GM20431 (cell line): ENCODE results near the gene SRPK2.
"Not testable (repeated sequence)": the region's sequence is repeated elsewhere in the genome, so short reads cannot be mapped to it uniquely, and the experiment has no call there.

Experiments
- in situ Hi-C: fragments of 300-500 bp; cut with MseI, MboI; formaldehyde crosslinking; loops from one replicate; pipeline ENCODE4 v1.15.0; 2020; ENCODE audit warnings: low sequenced_read_pairs; ENCODE audit not compliant: unreplicated experiment

The SRPK2 gene

DNA sequence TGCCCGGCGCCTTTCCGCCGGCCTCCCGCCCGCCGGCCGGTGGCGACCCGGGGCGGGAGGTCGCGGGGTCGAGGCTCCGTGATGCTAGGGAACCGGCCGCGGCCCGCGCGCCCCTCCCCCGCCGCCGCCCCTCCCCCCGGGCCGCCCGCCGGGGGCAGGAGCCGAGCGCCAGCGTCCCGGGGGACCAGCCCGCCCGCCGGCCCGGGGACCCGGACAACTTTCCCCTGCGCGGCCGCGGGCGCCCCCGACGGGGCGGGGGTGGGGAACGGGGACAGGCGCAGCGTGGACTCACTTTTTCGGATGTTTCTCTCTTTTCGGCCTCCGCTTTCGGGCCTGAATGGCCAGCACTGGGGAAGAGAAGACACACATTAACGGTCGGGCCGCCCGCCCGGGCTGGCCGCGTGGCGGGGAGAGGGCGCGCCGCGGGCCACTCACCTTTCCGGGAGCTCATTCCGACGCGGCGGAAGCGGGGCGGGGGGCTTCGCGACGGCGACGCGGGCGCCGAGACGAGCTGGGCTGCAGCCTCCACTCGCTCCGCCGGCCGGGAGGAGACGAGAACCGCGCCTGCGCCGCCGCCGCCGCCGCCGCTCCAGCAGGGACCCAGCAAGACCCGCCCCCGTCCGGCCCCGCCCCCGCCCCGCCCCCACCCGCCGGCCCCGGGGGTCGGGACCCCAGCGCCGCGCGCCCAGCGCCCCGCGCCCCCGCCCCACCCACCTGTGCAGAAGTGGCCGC, at the start of gene SRPK2:
Gene SRPK2 (minus strand): TSS at position 566 of the 732 bp plus-strand sequence.
- in situ Hi-C loops = no loop called here

DNA sequence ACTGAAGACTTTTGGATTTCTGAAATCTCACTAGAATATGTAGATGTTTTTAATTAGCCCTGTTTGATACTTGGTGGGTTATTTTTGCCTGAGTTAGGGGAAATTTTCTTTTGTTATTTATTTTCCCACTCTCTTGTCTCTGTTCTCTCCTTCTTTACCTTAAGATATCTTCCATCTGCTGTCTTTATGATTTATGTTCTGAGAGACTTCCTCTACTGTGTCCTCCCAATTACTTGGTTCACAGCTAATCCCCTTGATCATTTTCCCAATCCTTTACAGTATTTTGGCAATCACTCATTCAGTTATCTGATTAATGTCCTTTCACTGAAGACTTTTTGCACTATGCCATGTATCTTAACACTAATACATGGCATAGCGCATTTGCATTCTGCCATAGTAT, 49.5 kb upstream of the SRPK2 start:
- in situ Hi-C loops = no loop called here

DNA sequence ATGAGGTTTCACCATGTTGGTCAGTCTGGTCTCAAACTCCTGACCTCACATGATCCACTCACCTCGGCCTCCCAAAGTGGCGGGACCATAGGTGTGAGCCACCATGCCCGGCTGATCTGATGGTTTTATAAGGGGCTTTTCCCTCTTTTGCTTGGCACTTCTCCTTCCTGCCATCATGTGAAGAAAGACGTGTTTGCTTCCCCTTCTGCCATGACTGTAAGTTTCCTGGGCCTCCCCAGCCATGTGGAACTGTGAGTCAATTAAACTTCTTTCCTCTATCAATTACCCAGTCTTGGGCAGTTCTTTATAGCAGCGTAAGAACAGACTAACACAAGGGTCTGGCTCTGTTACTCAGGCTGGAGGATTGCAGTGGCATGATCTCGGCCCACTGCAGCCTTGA, 48.6 kb upstream of the SRPK2 start:
- in situ Hi-C loops = not testable (repeated sequence)

DNA sequence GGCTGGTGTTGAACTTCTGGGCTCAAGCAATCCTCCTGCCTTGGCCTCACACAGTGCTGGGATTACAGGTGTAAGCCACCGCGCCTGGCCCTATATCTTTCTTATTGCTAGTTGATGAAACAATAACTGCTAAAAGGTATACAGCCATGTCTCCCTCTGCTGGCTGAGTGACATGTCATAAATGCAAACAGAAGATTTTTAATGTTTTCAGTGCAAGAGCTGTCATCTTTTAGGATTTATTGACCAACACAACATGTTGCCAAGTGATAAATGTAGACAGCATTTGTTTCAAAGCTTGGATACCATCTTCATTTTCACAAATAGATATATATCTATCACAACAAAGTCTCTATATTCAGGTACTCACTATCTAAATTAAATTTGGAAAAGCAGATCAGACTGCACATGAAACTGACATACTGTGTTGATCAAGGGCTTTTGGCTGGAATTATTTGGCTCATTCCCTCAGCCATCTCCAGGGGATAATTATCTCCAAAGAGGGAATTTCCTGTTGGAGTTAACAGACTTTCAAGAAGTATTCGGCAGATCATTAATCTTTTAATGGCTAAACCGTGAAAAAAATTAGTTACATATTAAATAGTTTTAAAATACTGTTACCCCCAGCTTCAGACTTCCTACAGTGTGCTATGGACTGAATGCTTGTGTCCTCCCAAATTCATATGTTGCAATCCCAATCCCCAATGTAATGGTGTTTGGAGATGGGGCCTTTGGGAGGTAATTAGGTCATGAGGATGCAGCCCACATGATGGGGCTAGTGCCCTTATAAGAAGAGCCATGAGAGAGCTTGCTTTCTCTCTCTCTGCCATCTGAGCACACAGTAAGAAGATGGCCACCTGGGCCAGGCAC, 41.3 kb upstream of the SRPK2 start:
- in situ Hi-C loops = no loop called here

DNA sequence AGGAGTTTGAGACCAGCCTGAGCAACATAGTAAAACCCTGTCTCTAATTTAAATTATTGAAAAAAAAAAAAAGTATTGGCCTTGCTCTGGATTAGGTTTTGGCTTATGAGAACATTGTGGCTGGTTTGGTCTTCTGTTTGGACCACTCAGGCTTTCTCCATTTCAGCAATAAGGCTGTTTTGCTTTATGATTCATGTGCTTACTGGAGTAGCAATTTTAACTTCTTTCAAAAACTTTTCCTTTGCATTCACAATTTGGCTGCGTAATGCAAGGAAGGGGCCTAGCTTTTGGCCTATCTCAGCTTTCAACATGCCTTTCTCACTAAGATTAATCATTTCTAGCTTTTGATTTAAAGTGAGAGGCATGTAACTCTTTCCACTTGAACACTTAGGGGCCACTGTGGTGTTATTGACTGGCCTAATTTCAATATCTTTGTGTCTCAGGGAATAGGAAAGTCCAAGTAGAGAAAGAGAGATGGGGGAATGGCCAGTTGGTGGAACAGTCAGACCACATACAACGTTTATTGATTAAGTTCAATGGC, 38.0 kb upstream of the SRPK2 start:
- in situ Hi-C loops = no loop called here

DNA sequence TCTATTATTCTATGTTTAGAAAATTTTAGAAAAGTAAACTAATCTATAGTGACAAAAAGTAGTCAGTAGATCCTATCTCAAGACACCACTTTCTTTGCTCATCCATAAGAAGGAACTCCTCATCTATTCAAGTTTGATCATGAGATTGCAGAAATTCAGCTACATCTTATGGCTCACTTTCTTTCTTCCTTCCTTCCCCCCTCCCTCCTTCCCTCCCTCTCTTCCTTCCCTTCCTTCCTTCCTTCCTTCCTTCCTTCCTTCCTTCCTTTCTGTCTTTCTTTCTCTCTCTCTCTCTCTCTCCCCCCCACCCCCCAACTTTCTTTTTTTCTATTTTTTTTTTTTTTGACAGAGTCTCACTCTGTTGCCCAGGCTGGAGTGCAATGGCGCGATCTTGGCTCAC, 35.3 kb upstream of the SRPK2 start:
- in situ Hi-C loops = no loop called here

DNA sequence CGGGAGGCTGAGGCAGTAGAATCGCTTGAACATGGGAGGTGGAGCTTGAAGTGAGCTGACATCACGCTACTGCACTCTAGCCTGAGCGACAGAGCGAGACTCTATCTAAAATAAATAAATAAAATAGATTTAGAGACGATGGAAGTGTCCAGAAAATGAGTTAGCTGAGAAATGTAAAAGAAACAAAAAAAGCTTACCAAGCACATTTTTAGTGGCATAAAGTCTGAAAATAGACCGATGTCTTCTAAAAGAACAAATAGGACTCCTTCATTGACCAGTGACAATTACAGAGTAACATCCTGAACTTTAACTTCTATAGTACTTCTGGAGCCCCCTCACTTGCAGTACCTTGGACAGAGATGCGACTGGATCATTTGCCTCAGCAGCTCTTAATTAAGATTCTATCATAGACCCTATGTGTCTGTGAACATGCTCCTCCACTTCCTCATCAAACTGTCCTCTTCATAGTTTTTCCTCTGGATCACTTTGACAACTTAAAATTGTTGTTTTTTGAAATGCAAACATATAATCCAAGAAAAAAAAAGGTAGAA, 25.2 kb upstream of the SRPK2 start:
- in situ Hi-C loops = no loop called here

DNA sequence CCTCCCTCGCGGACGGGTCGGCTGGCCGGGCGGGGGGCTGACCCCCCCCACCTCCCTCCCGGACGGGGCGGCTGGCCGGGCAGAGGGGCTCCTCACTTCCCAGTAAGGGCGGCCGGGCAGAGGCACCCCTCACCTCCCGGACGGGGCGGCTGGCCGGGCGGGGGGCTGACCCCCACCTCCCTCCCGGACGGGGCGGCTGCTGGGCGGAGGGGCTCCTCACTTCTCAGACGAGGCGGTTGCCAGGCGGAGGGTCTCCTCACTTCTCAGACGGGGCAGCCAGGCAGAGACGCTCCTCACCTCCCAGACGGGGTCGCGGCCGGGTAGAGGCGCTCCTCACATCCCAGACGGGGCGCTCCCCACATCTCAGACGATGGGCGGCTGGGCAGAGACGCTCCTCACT, 22.1 kb upstream of the SRPK2 start:
- in situ Hi-C loops = not testable (repeated sequence)

DNA sequence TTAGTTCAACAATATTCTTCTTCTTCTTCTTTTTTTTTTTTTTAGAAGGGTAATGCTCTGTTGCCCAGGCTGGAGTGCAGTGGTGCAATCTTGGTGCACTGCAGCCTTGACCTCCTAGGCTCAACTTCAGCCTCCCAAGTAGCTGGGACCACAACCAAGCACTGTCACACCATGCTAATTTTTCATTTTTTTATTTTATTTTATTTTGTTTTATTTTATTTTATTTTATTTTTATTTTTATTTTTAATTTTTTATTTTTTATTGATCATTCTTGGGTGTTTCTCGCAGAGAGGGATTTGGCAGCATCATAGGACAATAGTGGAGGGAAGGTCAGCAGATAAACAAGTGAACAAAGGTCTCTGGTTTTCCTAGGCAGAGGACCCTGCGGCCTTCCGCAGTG, 21.1 kb upstream of the SRPK2 start:
- in situ Hi-C loops = not testable (repeated sequence)

DNA sequence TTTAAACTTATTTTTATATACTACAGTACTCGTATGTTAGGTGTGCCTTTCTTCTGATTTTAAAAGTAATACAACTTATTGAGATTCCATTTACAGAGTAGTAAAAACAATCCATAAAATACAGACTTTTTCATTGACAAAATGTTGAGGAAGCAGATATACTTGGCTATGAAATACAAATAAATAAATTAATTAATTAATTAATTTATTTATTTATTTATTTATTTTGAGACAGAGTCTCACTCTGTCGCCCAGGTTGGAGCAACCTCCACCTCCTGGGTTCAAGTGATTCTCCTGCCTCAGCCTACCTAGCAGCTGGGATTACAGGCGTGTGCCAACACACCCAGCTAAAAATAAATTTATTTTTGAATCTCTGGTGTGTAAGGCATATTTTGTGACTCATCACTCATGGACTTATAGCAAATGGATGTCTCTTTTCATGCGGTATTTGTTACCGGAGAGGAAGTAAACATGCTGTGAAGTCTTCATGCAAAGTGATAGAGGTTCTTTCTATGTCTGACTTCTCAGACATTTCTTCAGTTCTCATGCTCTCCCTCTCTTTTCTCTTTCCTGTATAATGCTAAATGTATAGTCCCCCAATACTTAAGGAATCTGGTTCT, 20.2 kb upstream of the SRPK2 start:
- in situ Hi-C loops = no loop called here

DNA sequence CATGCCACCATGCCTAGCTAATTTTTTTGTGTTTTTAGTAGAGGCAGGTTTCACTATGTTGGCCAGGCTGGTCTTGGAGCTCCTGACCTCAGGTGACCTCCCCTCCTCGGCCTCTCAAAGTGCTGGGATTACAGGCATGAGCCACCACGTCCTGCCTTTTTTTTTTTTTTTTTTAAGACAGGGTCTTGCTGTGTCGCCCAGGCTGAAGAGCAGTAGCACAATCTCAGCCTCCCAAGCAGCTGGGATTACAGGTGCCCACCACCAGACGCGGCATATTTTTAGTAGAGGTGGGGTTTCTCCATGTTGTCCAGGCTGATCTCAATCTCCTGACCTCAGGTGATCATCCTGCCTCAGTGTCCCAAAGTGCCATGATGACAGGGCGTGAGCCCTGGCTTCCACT, 14.4 kb upstream of the SRPK2 start:
- in situ Hi-C loops = no loop called here

DNA sequence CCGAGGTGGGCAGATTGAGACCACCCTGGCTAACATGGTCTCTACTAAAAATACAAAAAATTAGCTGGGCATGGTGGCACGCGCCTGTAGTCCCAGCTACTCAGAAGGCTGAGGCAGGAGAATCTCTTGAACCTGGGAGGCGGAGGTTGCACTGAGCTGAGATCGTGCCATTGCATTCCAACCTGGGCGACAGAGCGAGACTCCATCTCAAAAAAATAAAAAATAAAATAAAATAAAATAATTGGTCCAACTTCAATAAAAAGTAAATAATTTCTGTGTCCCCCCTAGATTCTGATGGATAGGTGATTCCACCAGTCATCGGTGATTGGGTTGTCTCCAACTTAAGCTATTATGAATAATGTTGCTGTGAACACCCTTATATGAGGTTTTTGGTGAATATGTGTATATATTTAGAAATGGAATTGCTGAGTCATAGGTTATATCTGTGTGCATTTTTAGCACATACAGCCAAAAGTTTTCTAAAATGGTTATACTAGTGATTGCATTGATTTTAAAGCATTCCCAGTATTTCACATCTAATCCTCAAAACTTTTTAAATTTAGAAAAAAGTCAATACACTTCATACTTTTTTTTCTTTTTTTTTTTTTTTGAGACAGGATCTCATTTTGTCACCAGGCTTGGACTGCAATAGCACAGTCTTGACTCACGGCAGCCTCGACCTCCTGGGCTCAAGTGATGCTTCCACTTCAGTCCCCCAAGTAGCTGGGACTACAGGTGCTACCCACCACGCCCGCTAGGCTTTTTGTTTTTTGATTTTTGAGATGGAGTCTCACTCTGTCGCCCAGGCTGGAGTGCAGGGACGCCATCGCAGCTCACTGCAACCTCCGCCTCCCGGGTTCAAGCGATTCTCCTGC, 13.7 kb upstream of the SRPK2 start:
- in situ Hi-C loops = no loop called here

DNA sequence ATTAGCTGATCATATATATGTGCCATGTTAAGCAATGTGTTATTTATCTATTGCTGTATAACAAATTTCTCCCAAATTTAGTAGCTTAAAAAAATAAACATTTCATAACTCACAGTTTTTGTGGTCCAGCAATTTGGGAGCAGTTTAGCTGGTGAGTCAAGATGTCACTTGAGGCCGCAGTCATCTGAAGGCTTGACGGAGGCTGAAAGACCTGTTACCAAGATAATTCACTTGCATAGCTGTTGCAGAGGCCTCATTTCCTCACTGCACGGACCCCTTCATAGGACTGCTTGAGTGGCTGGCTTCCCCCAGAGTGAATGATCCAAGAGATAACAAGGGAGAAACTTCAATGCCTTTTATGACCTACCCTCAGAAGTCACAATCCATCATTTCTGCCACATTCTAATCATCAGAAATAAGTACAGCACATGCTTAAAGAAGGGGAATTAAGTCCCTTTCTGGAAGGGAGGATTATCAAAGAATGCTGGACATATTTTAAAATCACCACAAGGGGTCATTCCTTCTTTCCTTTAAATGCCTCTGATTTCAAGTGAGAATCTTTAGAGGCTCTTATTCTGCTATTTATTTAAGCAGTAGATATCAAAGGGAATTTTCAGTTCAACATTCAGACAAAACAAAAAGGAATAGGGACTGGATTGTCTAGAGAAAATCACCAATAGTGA, 10.5 kb upstream of the SRPK2 start:
- in situ Hi-C loops = no loop called here

DNA sequence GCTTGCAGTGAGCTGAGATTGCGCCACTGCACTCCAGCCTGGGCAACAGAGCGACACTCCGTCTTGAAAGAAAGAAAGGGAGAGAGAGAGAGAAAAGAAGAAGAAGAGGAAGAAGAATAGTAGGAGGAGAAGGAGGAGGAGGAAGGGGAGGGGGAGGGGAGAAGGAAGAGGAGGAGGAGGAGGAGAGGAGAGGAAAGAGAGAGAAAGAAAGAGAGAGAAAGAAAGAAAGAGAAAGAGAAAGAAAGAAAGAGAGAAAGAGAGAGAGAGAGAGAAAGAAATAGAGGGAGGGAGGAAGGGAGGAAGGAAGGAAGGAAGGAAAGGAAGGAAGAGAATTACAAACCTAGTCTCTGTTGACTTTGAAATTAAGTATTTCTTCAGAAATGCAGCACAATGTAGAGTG, 7.8 kb upstream of the SRPK2 start:
- in situ Hi-C loops = no loop called here

DNA sequence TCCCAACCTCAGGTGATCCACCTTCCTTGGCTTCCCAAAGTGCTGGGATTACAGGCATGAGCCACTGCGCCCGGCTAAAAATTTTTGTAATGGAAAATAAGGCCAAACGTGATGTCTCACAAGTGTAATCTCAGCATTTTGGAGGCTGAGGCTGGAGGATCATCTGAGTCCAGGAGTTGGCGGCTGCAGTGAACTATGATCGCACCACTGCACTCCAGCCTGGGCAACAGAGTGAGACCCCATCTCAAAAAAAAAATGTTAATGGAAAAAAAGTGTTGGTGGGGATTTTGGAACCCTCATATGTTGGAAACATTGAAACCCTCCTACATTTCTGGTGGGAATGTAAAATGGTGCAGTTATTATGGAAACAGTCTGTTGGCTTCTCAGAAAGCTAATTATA, 2.7 kb upstream of the SRPK2 start:
- in situ Hi-C loops = no loop called here

DNA sequence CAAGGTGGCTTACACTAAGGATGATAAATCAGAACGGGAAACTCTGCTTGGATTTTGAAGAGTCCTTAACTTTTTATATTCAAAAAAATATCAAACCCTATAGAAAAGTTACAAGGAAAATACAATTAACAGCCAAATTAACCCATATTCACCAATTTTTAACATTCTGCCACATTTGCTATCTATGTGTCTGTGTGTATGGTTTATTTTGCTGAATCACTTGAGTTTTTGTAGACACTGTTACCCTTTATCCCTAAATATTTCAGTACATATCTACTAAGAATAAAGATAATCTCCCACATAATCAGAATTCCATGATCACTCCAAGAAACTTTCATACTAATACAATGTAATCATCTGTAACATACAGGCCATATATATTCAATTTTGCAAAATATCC, 1.2 kb upstream of the SRPK2 start:
- in situ Hi-C loops = no loop called here

DNA sequence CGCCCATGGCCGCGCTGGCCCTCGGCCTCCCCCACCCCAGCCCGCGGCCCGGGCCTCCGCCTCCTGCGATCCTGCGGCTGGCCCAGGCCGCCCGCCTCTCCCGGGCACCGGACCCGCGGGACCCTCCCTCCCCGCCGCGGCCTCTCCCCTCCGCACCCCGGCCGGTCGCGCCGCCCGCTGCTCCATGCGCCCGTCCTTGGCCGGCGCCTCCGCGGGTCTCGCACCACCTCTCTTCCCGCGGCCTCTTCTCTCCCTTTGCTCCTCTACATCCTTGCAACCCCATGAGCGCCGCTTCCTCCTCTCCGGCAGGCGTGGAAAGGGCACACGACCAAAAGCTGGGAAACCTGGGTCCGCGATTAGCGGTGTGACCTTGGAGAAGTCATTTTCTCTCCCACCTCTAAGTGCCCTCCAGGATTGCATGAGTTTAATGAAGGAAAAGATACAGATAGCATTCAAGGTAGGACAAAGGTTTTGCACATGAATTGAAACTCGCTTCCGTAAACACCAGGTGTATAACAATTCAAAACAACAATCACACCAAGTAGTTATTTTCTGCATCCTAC, 448 bp upstream of the SRPK2 start:
- in situ Hi-C loops = no loop called here

DNA sequence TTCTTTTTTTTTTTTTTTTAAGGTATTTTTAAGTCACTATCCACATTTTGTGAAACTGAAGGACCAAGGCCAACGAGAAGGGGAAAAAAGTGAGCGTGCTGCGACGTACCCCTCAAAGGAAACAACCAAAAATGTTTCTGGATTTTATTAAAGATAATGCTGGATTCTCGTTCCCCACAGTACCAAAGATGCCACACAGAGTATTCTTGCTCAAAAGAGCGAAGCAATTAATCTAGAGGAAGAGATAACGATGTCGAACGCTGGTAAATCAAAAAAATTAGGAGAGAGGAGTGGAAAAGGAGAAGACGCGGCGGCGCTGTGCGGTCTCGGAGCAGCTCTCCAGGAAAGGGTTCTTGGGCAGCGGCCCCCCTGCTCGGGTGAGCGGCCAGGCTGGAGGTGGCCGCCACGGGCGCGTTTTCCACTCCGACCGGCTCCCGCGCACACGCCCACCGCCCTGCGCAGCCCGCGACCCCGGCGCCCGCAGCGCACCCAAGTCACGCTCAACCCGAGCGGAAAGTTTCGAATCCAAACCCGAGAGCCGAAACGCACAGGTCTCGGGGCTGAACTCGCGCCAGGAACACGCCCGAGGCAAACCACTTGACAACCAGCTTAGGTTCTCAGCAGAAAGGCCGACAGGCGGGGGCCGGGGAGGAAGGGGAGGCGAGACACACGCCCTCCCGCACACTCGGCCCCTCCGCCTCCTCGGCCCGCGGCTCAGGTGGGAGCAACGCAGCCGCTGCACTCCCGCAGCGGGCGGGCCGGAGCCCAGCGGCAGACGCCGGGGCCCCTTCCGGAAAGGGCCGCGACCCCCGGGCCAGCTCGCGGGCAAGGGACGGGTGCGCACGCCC, 989 bp downstream of the SRPK2 start:
- in situ Hi-C loops = no loop called here
